NCI-H128 (cell line): ENCODE measurements around the gene SETD1B.

Source experiments
- DNase-seq: peaks from one replicate; lab custom pipeline; 2025; ENCODE audit not compliant: unreplicated experiment; lab: John Stamatoyannopoulos, UW

The SETD1B gene

GRCh38 chr12:121795034-121795968 lies 8.5 kb upstream of the SETD1B start:
- peak; percentile 77 for DNase-seq

GRCh38 chr12:121796855-121797751 lies 6.7 kb upstream of the SETD1B start:
- no peak for DNase-seq

- peak; percentile 76 for DNase-seq
Observed at GRCh38 chr12:121797937-121798786, 5.6 kb upstream of the SETD1B start.

GRCh38 chr12:121798787-121799155 lies 5.0 kb upstream of the SETD1B start:
- no peak for DNase-seq

- DNase-seq, result peak; percentile 42
Observed at GRCh38 chr12:121799156-121799841, 4.5 kb upstream of the SETD1B start.

- no peak for DNase-seq
Observed at GRCh38 chr12:121799842-121800693, 3.7 kb upstream of the SETD1B start.

GRCh38 chr12:121800694-121801594 lies 2.9 kb upstream of the SETD1B start:
- peak; percentile 25 for DNase-seq

GRCh38 chr12:121801595-121802484 lies 2.0 kb upstream of the SETD1B start:
- peak; percentile 38 for DNase-seq

- DNase-seq, result no peak
Observed at GRCh38 chr12:121802485-121802842, 1.3 kb upstream of the SETD1B start.

GRCh38 chr12:121802843-121803698 lies 738 bp upstream of the SETD1B start:
- peak; percentile 93 for DNase-seq

GRCh38 chr12:121804417-121805111 lies 755 bp downstream of the SETD1B start:
- no peak for DNase-seq

GRCh38 chr12:121805171-121806008 lies 1.6 kb downstream of the SETD1B start:
- no peak for DNase-seq

GRCh38 chr12:121806009-121806545 lies 2.3 kb downstream of the SETD1B start:
- DNase-seq, result no peak

GRCh38 chr12:121806546-121807423 lies 3.0 kb downstream of the SETD1B start:
- DNase-seq, result no peak
